ENCODE measurements around the gene LUC7L3. TPM values are rescaled to one million over a fixed set of nuclear protein-coding genes. Genes with fewer than 3 reads are reported as not detected.

Gene LUC7L3
- total RNA-seq, 2 experiments from 2014 or later, result 116 to 126 TPM

GRCh38 chr17:50763716-50764475, 44.5 kb downstream of the LUC7L3 start:
- no peaks in the 10 kb centered on the region for H3K27me3 ChIP-seq (ENCODE audit: control insufficient read depth in 1 of 2, insufficient read depth in 2 of 2, low read length in 2 of 2)
- no peaks in the 10 kb centered on the region for H3K36me3 ChIP-seq (ENCODE audit: insufficient read depth, low read length)
- TF ChIP-seq CTCF (IDR thresholded peaks at IDR 0.05), result no peak
- H3K4me3 Mint-ChIP-seq, result no peak overlapping the region
- peaks cover 3% of the 10 kb centered on the region for H3K4me1 ChIP-seq (ENCODE audit: insufficient read depth, low read length)
- no peaks in the 10 kb centered on the region for H3K36me3 Mint-ChIP-seq (ENCODE audit: low read depth)
- no peak overlapping the region for H3K4me3 ChIP-seq (ENCODE audit: low read length)
- DNase-seq (no peak), ATAC-seq (ENCODE audit: poor library complexity) (no peak)
- CTCF ChIA-PET, result interaction anchor here (1.7 kb wide), 1 partner anchor 19 kb away, joined by 8 read pairs; no protein-coding TSS in a partner anchor
- no peak overlapping the region for H3K27ac Mint-ChIP-seq
- POLR2A ChIA-PET, result interaction anchor here (1.1 to 1.4 kb wide), 2 partner anchors 16 to 103 kb away, joined by 5 read pairs; partner anchors contain the start of gene TOB1
- no peaks in the 10 kb centered on the region for H3K9me3 ChIP-seq (ENCODE audit: control insufficient read depth in 1 of 2, insufficient read depth in 1 of 2, low read length in 2 of 2)
- H3K9me3 Mint-ChIP-seq, result no peaks in the 10 kb centered on the region
- H3K27me3 Mint-ChIP-seq, result no peaks in the 10 kb centered on the region
- H3K4me1 Mint-ChIP-seq (ENCODE audit: low read depth), result peaks cover 25% of the 10 kb centered on the region
- intact Hi-C loops (cut with DNase I, micrococcal nuclease), result no loop called here
- no peak overlapping the region for H3K27ac ChIP-seq (ENCODE audit: low read depth in 1 of 2, low read length in 2 of 2)

GRCh38 chr17:50764734-50765149, 45.3 kb downstream of the LUC7L3 start:
- ChIA-PET CTCF (no interaction called here), POLR2A (interaction anchor here (1.4 kb wide), 1 partner anchor 15 kb away, joined by 5 read pairs; no protein-coding TSS in a partner anchor)
- Histone ChIP-seq H3K4me1 (ENCODE audit: insufficient read depth, low read length) (peaks cover 3% of the 10 kb centered on the region), H3K4me3 (ENCODE audit: low read length) (no peak overlapping the region), H3K36me3 (ENCODE audit: insufficient read depth, low read length) (no peaks in the 10 kb centered on the region), H3K27me3 (ENCODE audit: control insufficient read depth in 1 of 2, insufficient read depth in 2 of 2, low read length in 2 of 2) (no peaks in the 10 kb centered on the region), H3K9me3 (ENCODE audit: control insufficient read depth in 1 of 2, insufficient read depth in 1 of 2, low read length in 2 of 2) (no peaks in the 10 kb centered on the region), H3K27ac (ENCODE audit: low read depth in 1 of 2, low read length in 2 of 2) (no peak overlapping the region)
- intact Hi-C loops (cut with DNase I, micrococcal nuclease), result no loop called here
- no peak for ATAC-seq (ENCODE audit: poor library complexity)
- Mint-ChIP-seq H3K36me3 (ENCODE audit: low read depth) (no peaks in the 10 kb centered on the region), H3K27ac (no peak overlapping the region), H3K9me3 (no peaks in the 10 kb centered on the region), H3K4me3 (no peak overlapping the region), H3K27me3 (no peaks in the 10 kb centered on the region), H3K4me1 (ENCODE audit: low read depth) (peaks cover 23% of the 10 kb centered on the region)
- TF ChIP-seq CTCF (IDR thresholded peaks at IDR 0.05), result no peak
- no peak for DNase-seq

DNA sequence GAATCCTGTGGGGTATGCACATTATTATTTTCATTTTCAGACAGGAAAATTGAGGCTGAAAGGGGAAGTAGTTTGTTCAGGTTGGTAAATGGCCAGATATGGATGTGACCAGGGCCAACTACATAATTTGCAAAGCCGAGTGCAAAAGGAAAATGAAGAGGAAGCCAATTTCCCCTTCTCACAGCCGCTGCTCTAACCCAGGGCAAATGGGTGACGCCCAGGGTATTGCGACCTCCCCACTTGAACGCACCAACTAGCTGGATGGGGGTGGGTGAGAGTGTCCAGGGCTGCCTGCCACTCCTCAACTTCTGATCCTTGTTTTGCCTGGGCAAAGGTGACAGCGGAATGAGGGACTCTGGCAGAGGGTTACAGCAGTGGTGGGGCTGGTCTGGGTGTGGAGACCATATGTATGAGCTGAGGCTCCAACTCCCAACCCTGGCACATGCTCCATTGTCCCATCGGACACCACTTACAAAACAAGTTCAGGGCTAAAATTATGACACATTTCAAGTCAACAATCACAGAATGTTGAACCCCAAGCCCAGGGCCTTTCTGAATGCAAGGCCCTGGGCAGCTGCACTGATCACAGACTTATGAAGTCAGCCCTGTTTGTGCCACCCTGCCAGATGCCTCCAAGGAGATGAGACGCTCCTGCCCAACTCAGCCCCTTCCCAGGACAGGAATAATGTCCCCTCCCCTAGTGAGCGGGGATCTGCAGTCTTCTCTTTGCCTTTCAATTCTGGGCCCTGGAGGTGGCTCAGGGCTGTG, 46.2 kb downstream of the LUC7L3 start:
- Histone ChIP-seq H3K36me3 (ENCODE audit: insufficient read depth, low read length) (no peaks in the 10 kb centered on the region), H3K27me3 (ENCODE audit: control insufficient read depth in 1 of 2, insufficient read depth in 2 of 2, low read length in 2 of 2) (no peaks in the 10 kb centered on the region), H3K9me3 (ENCODE audit: control insufficient read depth in 1 of 2, insufficient read depth in 1 of 2, low read length in 2 of 2) (no peaks in the 10 kb centered on the region), H3K27ac (ENCODE audit: low read depth in 1 of 2, low read length in 2 of 2) (no peak overlapping the region), H3K4me1 (ENCODE audit: insufficient read depth, low read length) (peaks cover 3% of the 10 kb centered on the region), H3K4me3 (ENCODE audit: low read length) (no peak overlapping the region)
- no peaks in the 10 kb centered on the region for H3K27me3 Mint-ChIP-seq
- H3K4me3 Mint-ChIP-seq, result no peak overlapping the region
- no peak overlapping the region for H3K27ac Mint-ChIP-seq
- H3K9me3 Mint-ChIP-seq, result no peaks in the 10 kb centered on the region
- intact Hi-C loops (cut with DNase I, micrococcal nuclease), result no loop called here
- H3K4me1 Mint-ChIP-seq (ENCODE audit: low read depth), result peaks cover 23% of the 10 kb centered on the region
- POLR2A ChIA-PET, result interaction anchor here (1.2 kb wide), 1 partner anchor 14 kb away, joined by 4 read pairs; no protein-coding TSS in a partner anchor
- ATAC-seq (ENCODE audit: poor library complexity), result no peak
- no peak for TF ChIP-seq CTCF (IDR thresholded peaks at IDR 0.05)
- H3K36me3 Mint-ChIP-seq (ENCODE audit: low read depth), result no peaks in the 10 kb centered on the region
- CTCF ChIA-PET, result no interaction called here
- no peak for DNase-seq

All from CD4-positive, alpha-beta T cell (primary cell).